GM19238 (cell line): ENCODE measurements around the gene VEZF1.
"Not testable (repeated sequence)": the region's sequence is repeated elsewhere in the genome, so short reads cannot be mapped to it uniquely, and the experiment has no call there.

ENCODE experiments used
- DNase-seq: peaks from one replicate; pipeline ENCODE4 v3.0.0; 2011; ENCODE audit warnings: low spot score; ENCODE audit not compliant: insufficient read length

The VEZF1 gene

GRCh38 chr17:57975044-57975443, 13.0 kb downstream of the VEZF1 start:
- DNase-seq: no peak

GRCh38 chr17:57974053-57974824, 13.8 kb downstream of the VEZF1 start:
- DNase-seq: not testable (repeated sequence)

- DNase-seq: no peak
Observed at GRCh38 chr17:57972151-57972550, 15.9 kb downstream of the VEZF1 start.

GRCh38 chr17:57971572-57971971, 16.5 kb downstream of the VEZF1 start:
- no peak for DNase-seq

GRCh38 chr17:57970710-57971109, 17.3 kb downstream of the VEZF1 start:
- no peak for DNase-seq

GRCh38 chr17:57968456-57968855, 19.6 kb downstream of the VEZF1 start:
- DNase-seq: no peak

GRCh38 chr17:57966875-57967274, 21.2 kb downstream of the VEZF1 start:
- no peak for DNase-seq

- no peak for DNase-seq
Observed at GRCh38 chr17:57966246-57966645, 21.8 kb downstream of the VEZF1 start.

- no peak for DNase-seq
Observed at GRCh38 chr17:57965521-57966160, 22.4 kb downstream of the VEZF1 start.

- no peak for DNase-seq
Observed at GRCh38 chr17:57963149-57963511, 24.9 kb downstream of the VEZF1 start.

- DNase-seq: no peak
Observed at GRCh38 chr17:57962279-57963148, 25.5 kb downstream of the VEZF1 start.

- no peak for DNase-seq
Observed at GRCh38 chr17:57959929-57960328, 28.1 kb downstream of the VEZF1 start.

GRCh38 chr17:57958391-57958790, 29.7 kb downstream of the VEZF1 start:
- not testable (repeated sequence) for DNase-seq

- DNase-seq: no peak
Observed at GRCh38 chr17:57957886-57958285, 30.2 kb downstream of the VEZF1 start.

- no peak for DNase-seq
Observed at GRCh38 chr17:57957120-57957850, 30.8 kb downstream of the VEZF1 start.

GRCh38 chr17:57956291-57957119, 31.5 kb downstream of the VEZF1 start:
- peak; percentile 71 for DNase-seq

GRCh38 chr17:57955183-57955931, 32.7 kb downstream of the VEZF1 start, which contains the start of gene CUEDC1:
Gene CUEDC1, minus strand, starts transcription at chr17:57955412. Its CDS starts 69,848 bp downstream, at chr17:57885564.
- peak; percentile 69 for DNase-seq

GRCh38 chr17:57954397-57955182, 33.5 kb downstream of the VEZF1 start:
- DNase-seq: no peak
